Activated B cell treated with CpG ODN at 0.5 μM for 24 hours (primary cell): ENCODE measurements around the gene DUSP22. TPM values are rescaled to one million over a fixed set of nuclear protein-coding genes. Genes with fewer than 3 reads are reported as not detected.

Experiments
- ATAC-seq: fragments of 200-7000 bp; cut with Tn5 transposase; one replicate; pipeline ENCODE4 v1.10.0; 2021; ENCODE audit warnings: low read depth, mild to moderate bottlenecking, moderate library complexity
- CTCF ChIA-PET: fragments of 350-600 bp; sonication (Branson Sonifier 250); formaldehyde crosslinking; loops from one replicate; lab custom pipeline; 2021; ENCODE audit warnings: antibody characterized with exemption; lab: Charles Lee
- POLR2A ChIA-PET: fragments of 350-600 bp; sonication (Branson Sonifier 250); formaldehyde crosslinking; loops from one replicate; lab custom pipeline; 2021; ENCODE audit warnings: antibody characterized with exemption; lab: Charles Lee
- DNase-seq: peaks from one replicate; pipeline ENCODE4 v3.0.0; 2022
- H3K27ac Mint-ChIP-seq: one replicate; pipeline ENCODE4 v1.8.0; 2020; ENCODE audit warnings: mixed read lengths
- H3K27me3 Mint-ChIP-seq: one replicate; pipeline ENCODE4 v1.8.0; 2021; ENCODE audit warnings: mixed read lengths
- H3K36me3 Mint-ChIP-seq: one replicate; pipeline ENCODE4 v1.8.0; 2021; ENCODE audit warnings: low read depth, mixed read lengths
- H3K4me1 Mint-ChIP-seq: one replicate; pipeline ENCODE4 v1.8.0; 2021; ENCODE audit warnings: mixed read lengths
- H3K4me3 Mint-ChIP-seq: one replicate; pipeline ENCODE4 v1.8.0; 2020; ENCODE audit warnings: mild to moderate bottlenecking, mixed read lengths
- H3K9me3 Mint-ChIP-seq: one replicate; pipeline ENCODE4 v1.8.0; 2020; ENCODE audit warnings: mixed read lengths
- CTCF ChIP-seq: fragments of 200-600 bp; IDR thresholded peaks from one replicate; pipeline ENCODE4 v1.8.0; 2022; ENCODE audit warnings: antibody characterized with exemption, mild to moderate bottlenecking
- intact Hi-C: fragments of 100-400 bp; cut with micrococcal nuclease; formaldehyde crosslinking; loops from one replicate; pipeline ENCODE4 v1.15.1; 2024
- total RNA-seq: library from RNA; stranded (reverse); gene quantifications from 2 replicates; pipeline ENCODE4 v1.2.3, GENCODE V29; 2022

Gene DUSP22
- total RNA-seq, 1 donor from 2014 or later = 153 TPM

GRCh38 chr6:259901-260508 lies 32.3 kb upstream of the DUSP22 start:
- peaks cover 80% of the 10 kb centered on the region for H3K4me1 Mint-ChIP-seq
- ChIA-PET CTCF (interaction anchor here (1.0 kb wide), 1 partner anchor 149 kb away, joined by 3 read pairs; no protein-coding TSS in a partner anchor), POLR2A (interaction anchor here (0.6 to 1.9 kb wide), 3 partner anchors 26 to 104 kb away, joined by 4 to 12 read pairs (median 4); partner anchors contain the start of gene DUSP22)
- H3K4me3 Mint-ChIP-seq = peak overlapping the region; percentile 11
- no peak for TF ChIP-seq CTCF
- peaks cover 8% of the 10 kb centered on the region for H3K9me3 Mint-ChIP-seq
- peak overlapping the region; percentile 19 for H3K27ac Mint-ChIP-seq
- ATAC-seq = peak; percentile 34
- intact Hi-C loops = loop anchor here (1.0 to 5.0 kb wide), 3 partner anchors 13 to 32 kb away; partner anchors contain the start of gene DUSP22
- no peak for DNase-seq
- H3K36me3 Mint-ChIP-seq = no peaks in the 10 kb centered on the region
- no peaks in the 10 kb centered on the region for H3K27me3 Mint-ChIP-seq

GRCh38 chr6:264626-265025 lies 27.7 kb upstream of the DUSP22 start:
- no peaks in the 10 kb centered on the region for H3K36me3 Mint-ChIP-seq
- ChIA-PET CTCF (no interaction called here), POLR2A (interaction anchor here (1.2 kb wide), 1 partner anchor 8 kb away, joined by 5 read pairs; no protein-coding TSS in a partner anchor)
- DNase-seq (no peak), ATAC-seq (no peak)
- no peaks in the 10 kb centered on the region for H3K27me3 Mint-ChIP-seq
- H3K9me3 Mint-ChIP-seq = peaks cover 6% of the 10 kb centered on the region
- no peak overlapping the region for H3K4me3 Mint-ChIP-seq
- H3K27ac Mint-ChIP-seq = no peak overlapping the region
- intact Hi-C loops = no loop called here
- TF ChIP-seq CTCF = no peak
- peaks cover 53% of the 10 kb centered on the region for H3K4me1 Mint-ChIP-seq

GRCh38 chr6:268394-268935 lies 23.8 kb upstream of the DUSP22 start:
- no peak for TF ChIP-seq CTCF
- H3K4me3 Mint-ChIP-seq = no peak overlapping the region
- ATAC-seq = no peak
- CTCF ChIA-PET = no interaction called here
- H3K27ac Mint-ChIP-seq = no peak overlapping the region
- H3K27me3 Mint-ChIP-seq = no peaks in the 10 kb centered on the region
- H3K9me3 Mint-ChIP-seq = peaks cover 8% of the 10 kb centered on the region
- intact Hi-C loops = no loop called here
- POLR2A ChIA-PET = no interaction called here
- H3K4me1 Mint-ChIP-seq = peaks cover 50% of the 10 kb centered on the region
- DNase-seq = no peak
- H3K36me3 Mint-ChIP-seq = no peaks in the 10 kb centered on the region

- intact Hi-C loops = loop anchor here (2.0 kb wide), 1 partner anchor 13 kb away; no protein-coding TSS in a partner anchor
- TF ChIP-seq CTCF = no peak
- peaks cover 3% of the 10 kb centered on the region for H3K9me3 Mint-ChIP-seq
- no peak overlapping the region for H3K4me3 Mint-ChIP-seq
- H3K36me3 Mint-ChIP-seq = no peaks in the 10 kb centered on the region
- POLR2A ChIA-PET = interaction anchor here (0.7 to 1.3 kb wide), 2 partner anchors 13 to 37 kb away, joined by 3 read pairs; no protein-coding TSS in a partner anchor
- H3K4me1 Mint-ChIP-seq = peaks cover 40% of the 10 kb centered on the region
- DNase-seq (no peak), ATAC-seq (no peak)
- no peak overlapping the region for H3K27ac Mint-ChIP-seq
- CTCF ChIA-PET = no interaction called here
- H3K27me3 Mint-ChIP-seq = no peaks in the 10 kb centered on the region
Measured at GRCh38 chr6:273551-274058, 18.7 kb upstream of the DUSP22 start.

- ChIA-PET CTCF (no interaction called here), POLR2A (interaction anchor here (0.9 kb wide), 1 partner anchor 37 kb away, joined by 4 read pairs; no protein-coding TSS in a partner anchor)
- no peaks in the 10 kb centered on the region for H3K27me3 Mint-ChIP-seq
- TF ChIP-seq CTCF = no peak
- H3K4me1 Mint-ChIP-seq = peaks cover 11% of the 10 kb centered on the region
- ATAC-seq (no peak), DNase-seq (no peak)
- peaks cover 2% of the 10 kb centered on the region for H3K9me3 Mint-ChIP-seq
- H3K27ac Mint-ChIP-seq = no peak overlapping the region
- H3K4me3 Mint-ChIP-seq = no peak overlapping the region
- intact Hi-C loops = no loop called here
- H3K36me3 Mint-ChIP-seq = peaks cover 15% of the 10 kb centered on the region
Measured at GRCh38 chr6:277746-278145, 14.5 kb upstream of the DUSP22 start.
